Stomach (tissue), 9 donors: Measurements from ENCODE around the gene IMPDH1. TPM values are rescaled to one million over a fixed set of nuclear protein-coding genes. Genes with fewer than 3 reads are reported as not detected.

Experiments used
- DNase-seq, 2 donors: peaks; one replicate each; pipeline versions ENCODE4 v3.0.0 to v3.0.0-alpha.2; 2013 to 2019
- H3K27ac ChIP-seq, 5 donors: fragments of 200-600 bp in 4 of 5; sonication (generic) in 4 of 5; one replicate each; pipeline ENCODE4 v1.5.1; 2013 to 2019; ENCODE audit warnings: mild to moderate bottlenecking in 1 of 5, moderate library complexity in 1 of 5
- H3K27me3 ChIP-seq, 3 donors: fragments of 200-600 bp; sonication (generic); one replicate each; pipeline ENCODE4 v1.5.1; 2017 to 2019; ENCODE audit warnings: mixed run types in 1 of 3
- H3K36me3 ChIP-seq, 4 donors: fragments of 200-600 bp; sonication (generic); 1 replicate in 3 of 4; 2 replicates in 1 of 4; pipeline ENCODE4 v1.5.1; 2016 to 2019
- H3K4me1 ChIP-seq, 4 donors: fragments of 200-600 bp; sonication (generic); one replicate each; pipeline ENCODE4 v1.5.1; 2016 to 2019
- H3K4me3 ChIP-seq, 4 donors: fragments of 200-600 bp; sonication (generic) in 3 of 4; one replicate each; pipeline ENCODE4 v1.5.1; 2016 to 2019; ENCODE audit warnings: mild to moderate bottlenecking in 1 of 4
- H3K9me3 ChIP-seq, 4 donors: fragments of 200-600 bp; sonication (generic); one replicate each; pipeline ENCODE4 v1.5.1; 2016 to 2019
- EP300 ChIP-seq: sonication (generic); formaldehyde crosslinking; IDR thresholded peaks from one replicate; pipeline ENCODE4 v1.6.1; 2017; ENCODE audit warnings: antibody characterized with exemption
- POLR2A ChIP-seq, 4 donors: fragments of 450-650 bp; IDR thresholded peaks; one replicate each; pipeline ENCODE4 v1.6.1; 2016; ENCODE audit warnings: antibody characterized with exemption in 4 of 4, control low read depth in 2 of 4, mild to moderate bottlenecking in 1 of 4, moderate library complexity in 1 of 4
- POLR2AphosphoS5 ChIP-seq, 3 donors: sonication (generic); formaldehyde crosslinking; IDR thresholded peaks; one replicate each; pipeline ENCODE4 v1.6.1; 2016; ENCODE audit warnings: antibody characterized with exemption in 3 of 3
- WGBS, 5 donors: extraction: QIAGEN DNeasy Blood & Tissue Kit in 3 of 5; methylation state at CpG; one replicate each; pipeline versions ENCODE4 v1.1.5 to v1.1.7; 2013 to 2018; 5-methylcytosine and 5-hydroxymethylcytosine counted together
- intact Hi-C: fragments of 100-400 bp; cut with DNase I; formaldehyde crosslinking; loops from one replicate; pipeline ENCODE4 v1.15.1; 2023; ENCODE audit warnings: low total_unique reads
- polyA plus RNA-seq, 3 donors: library from polyadenylated mRNA; stranded (reverse); fragments of 200-250 nt; gene quantifications; one replicate each; pipeline ENCODE4 v1.2.3, GENCODE V29; 2013
- total RNA-seq, 5 donors: library from RNA; depleted of rRNA; stranded (reverse); fragments of >200 nt; gene quantifications; one replicate each; pipeline versions ENCODE4 v1.1.0 to v1.2.3, GENCODE V29; 2014 to 2016
- TF ChIP-seq, protein P1 (sequence below), 7 experiments: fragments of 450-650 bp in 4 of 7; fragments of 200-600 bp in 3 of 7; sonication (generic) in 3 of 7; IDR thresholded peaks; one replicate each; pipeline ENCODE4 v1.5.1; 2016 to 2019; ENCODE audit warnings: antibody characterized with exemption in 7 of 7, control low read depth in 2 of 7, mild to moderate bottlenecking in 1 of 7
- donor health status: healthy with polysubstance abuse.
- donor health status: Bipolar disorder and iron deficiency.
- donor health status: healthy.

Gene IMPDH1
- total and polyA plus RNA-seq, 8 donors: 32.7 to 188 (median 69.0) TPM

DNA sequence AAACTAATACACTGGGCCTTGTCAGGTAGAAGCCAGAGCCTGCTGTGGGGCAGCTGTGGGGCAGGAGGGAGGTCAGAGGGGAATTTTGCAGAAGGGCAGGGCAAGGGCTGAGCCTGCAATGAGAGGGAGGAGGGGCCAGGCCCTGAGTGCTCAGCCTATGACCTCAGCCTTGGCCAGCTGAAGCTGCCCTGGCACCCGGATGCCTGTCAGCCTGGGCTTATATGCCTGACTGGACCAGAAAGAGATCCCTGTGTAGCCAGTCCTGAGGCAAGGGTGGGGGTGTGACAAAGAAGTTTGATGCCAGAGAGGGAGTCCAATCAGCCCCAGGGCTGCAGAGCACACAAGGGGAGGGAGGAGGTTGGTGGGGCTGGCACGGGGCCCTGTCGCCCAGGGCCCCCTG is 26.0 kb downstream of the IMPDH1 start:
- no peaks in the 10 kb centered on the region for H3K9me3 ChIP-seq
- no peaks in the 10 kb centered on the region for H3K36me3 ChIP-seq
- H3K4me1 ChIP-seq: peaks cover 0 to 11% (median 9%) of the 10 kb centered on the region in 4 donors
- TF ChIP-seq, protein P1, sequence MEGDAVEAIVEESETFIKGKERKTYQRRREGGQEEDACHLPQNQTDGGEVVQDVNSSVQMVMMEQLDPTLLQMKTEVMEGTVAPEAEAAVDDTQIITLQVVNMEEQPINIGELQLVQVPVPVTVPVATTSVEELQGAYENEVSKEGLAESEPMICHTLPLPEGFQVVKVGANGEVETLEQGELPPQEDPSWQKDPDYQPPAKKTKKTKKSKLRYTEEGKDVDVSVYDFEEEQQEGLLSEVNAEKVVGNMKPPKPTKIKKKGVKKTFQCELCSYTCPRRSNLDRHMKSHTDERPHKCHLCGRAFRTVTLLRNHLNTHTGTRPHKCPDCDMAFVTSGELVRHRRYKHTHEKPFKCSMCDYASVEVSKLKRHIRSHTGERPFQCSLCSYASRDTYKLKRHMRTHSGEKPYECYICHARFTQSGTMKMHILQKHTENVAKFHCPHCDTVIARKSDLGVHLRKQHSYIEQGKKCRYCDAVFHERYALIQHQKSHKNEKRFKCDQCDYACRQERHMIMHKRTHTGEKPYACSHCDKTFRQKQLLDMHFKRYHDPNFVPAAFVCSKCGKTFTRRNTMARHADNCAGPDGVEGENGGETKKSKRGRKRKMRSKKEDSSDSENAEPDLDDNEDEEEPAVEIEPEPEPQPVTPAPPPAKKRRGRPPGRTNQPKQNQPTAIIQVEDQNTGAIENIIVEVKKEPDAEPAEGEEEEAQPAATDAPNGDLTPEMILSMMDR (IDR thresholded peaks at IDR 0.05): no peak
- no peak for TF ChIP-seq POLR2A (IDR thresholded peaks at IDR 0.05)
- no peak overlapping the region for H3K4me3 ChIP-seq
- 55 to 79% (median 70%) methylated on average over 3 of the region's 3 CpGs for WGBS, 5 donors
- no peak for DNase-seq
- no peak overlapping the region for H3K27ac ChIP-seq
- intact Hi-C loops: no loop called here
- peaks cover 0 to 10% (median 0%) of the 10 kb centered on the region in 3 donors for H3K27me3 ChIP-seq

DNA sequence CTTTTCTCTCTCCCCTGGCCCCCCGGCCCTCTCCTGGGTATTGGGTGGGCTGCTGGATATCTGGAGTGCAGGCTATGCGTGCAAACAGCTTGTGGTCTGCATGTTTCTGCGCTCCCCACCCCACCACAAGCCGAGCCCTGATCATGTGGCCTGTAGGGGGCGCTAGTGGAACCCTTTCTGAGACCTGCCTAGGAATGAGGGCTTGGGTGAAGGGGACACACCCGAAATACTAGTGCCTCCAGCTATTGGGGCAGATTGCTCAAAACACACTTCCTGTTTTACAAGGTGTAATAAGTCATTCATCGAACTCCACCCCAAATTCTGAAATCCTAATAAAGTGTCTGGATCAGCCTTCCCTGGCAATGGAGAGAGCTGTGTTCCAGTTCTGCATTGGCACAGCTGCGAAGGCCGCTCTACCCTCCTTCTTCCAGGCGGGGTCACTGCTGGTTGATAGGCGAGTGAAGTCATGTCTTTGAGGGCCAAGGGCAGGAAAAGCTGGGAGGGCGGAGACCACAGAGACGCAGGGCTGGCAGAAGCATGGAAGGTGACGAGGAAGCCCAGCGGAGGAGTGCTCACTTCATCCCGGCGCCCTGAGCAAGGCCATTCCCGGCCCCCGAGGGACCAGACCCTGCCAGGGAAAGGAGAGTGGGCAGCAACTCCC is 28.5 kb downstream of the IMPDH1 start:
- Histone ChIP-seq H3K27me3 (no peaks in the 10 kb centered on the region), H3K36me3 (no peaks in the 10 kb centered on the region), H3K4me1 (no peaks in the 10 kb centered on the region), H3K9me3 (no peaks in the 10 kb centered on the region), H3K4me3 (no peak overlapping the region), H3K27ac (no peak overlapping the region)
- intact Hi-C loops: no loop called here
- DNase-seq: no peak
- WGBS, 5 donors: 63 to 67% (median 65%) methylated on average over 17 to 19 of the region's 19 CpGs
- TF ChIP-seq, protein P1 (IDR thresholded peaks at IDR 0.05): peak in 1 of 7 experiments; percentile 19
- TF ChIP-seq EP300: no peak

DNA sequence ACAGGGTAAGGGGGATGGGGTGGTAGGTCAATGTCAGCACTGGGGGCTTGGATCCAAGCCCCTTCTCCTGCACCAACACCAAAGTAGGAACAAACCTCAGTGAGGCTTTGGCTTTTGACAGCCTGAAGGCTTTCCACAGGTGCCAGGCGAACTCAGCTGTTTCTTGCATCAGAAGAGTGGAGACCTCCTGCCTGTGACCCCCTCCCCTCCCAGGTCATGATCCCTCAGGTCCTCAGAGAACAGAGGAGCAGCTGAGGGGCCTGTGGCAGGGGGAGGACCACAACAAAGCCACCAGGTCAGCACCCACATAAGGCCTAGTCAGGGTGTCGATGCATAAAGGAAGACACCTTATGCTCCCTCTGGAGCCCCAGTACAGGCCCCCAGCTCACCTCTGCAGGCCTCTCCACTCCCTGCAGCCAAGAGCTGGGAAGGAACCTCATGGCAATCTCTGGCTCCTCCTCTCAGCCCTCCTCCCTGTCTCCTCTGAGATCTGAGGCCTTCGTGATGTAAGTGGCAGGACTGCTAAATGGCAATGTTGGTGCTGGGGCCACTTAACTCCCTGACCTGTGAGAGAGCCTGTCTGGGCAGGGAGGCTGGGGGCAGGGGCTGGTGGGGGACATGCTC is 29.2 kb downstream of the IMPDH1 start:
- no peak for DNase-seq
- Histone ChIP-seq H3K27me3 (no peaks in the 10 kb centered on the region), H3K9me3 (no peaks in the 10 kb centered on the region), H3K4me3 (no peak overlapping the region), H3K36me3 (no peaks in the 10 kb centered on the region), H3K4me1 (no peaks in the 10 kb centered on the region), H3K27ac (no peak overlapping the region)
- 67 to 91% (median 77%) methylated on average over 2 to 3 of the region's 3 CpGs for WGBS, 5 donors
- TF ChIP-seq POLR2AphosphoS5 (IDR thresholded peaks at IDR 0.05) (no peak), EP300 (no peak), POLR2A (IDR thresholded peaks at IDR 0.05) (no peak)
- TF ChIP-seq, protein P1 (IDR thresholded peaks at IDR 0.05): no peak
- intact Hi-C loops: no loop called here

DNA sequence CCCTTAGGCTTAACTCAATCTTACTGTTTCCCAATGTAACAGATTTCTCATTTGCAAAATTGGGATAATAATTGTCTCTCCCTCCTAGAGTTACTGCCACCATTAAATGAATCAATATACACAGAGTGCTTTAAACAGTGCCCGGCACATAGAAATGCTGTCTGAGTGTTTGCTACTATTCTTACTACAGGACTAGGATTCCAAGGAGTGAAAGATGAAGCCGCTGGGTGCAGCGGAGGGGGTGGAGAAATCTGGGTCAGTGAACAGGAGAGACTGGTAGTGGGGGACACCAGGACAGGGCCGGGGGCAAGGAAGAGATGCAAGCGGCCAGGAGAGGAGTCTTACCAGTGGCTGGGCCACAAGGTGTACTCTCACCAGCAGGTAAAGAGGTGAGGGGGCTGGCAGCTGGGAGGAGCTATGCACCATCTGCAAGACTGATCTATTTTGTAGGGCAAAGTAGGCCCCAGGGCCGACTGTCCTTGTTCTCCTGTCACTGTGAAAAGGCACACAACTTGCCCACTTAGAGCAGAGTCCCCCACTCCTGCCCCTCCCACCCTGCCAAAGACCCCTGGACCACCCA is 29.8 kb downstream of the IMPDH1 start:
- no peaks in the 10 kb centered on the region for H3K36me3 ChIP-seq
- no peaks in the 10 kb centered on the region for H3K9me3 ChIP-seq
- no peak for DNase-seq
- 81 to 93% (median 91%) methylated on average over 6 of the region's 6 CpGs for WGBS, 5 donors
- no peak overlapping the region for H3K27ac ChIP-seq
- H3K4me1 ChIP-seq: no peaks in the 10 kb centered on the region
- intact Hi-C loops: no loop called here
- H3K27me3 ChIP-seq: no peaks in the 10 kb centered on the region
- H3K4me3 ChIP-seq: no peak overlapping the region
- no peak for TF ChIP-seq EP300
- TF ChIP-seq, protein P1 (IDR thresholded peaks at IDR 0.05): no peak
- TF ChIP-seq POLR2A (IDR thresholded peaks at IDR 0.05): no peak
- TF ChIP-seq POLR2AphosphoS5 (IDR thresholded peaks at IDR 0.05): no peak
